Stomach (tissue), 9 donors: Measurements from ENCODE around the gene LNPEP. TPM values are rescaled to one million over a fixed set of nuclear protein-coding genes. Genes with fewer than 3 reads are reported as not detected.

ENCODE experiments used
- DNase-seq, 2 donors: peaks; one replicate each; pipeline versions ENCODE4 v3.0.0 to v3.0.0-alpha.2; 2013 to 2019
- H3K27ac ChIP-seq, 5 donors: fragments of 200-600 bp in 4 of 5; sonication (generic) in 4 of 5; one replicate each; pipeline ENCODE4 v1.5.1; 2013 to 2019; ENCODE audit warnings: mild to moderate bottlenecking in 1 of 5, moderate library complexity in 1 of 5
- H3K27me3 ChIP-seq, 3 donors: fragments of 200-600 bp; sonication (generic); one replicate each; pipeline ENCODE4 v1.5.1; 2017 to 2019; ENCODE audit warnings: mixed run types in 1 of 3
- H3K36me3 ChIP-seq, 4 donors: fragments of 200-600 bp; sonication (generic); 1 replicate in 3 of 4; 2 replicates in 1 of 4; pipeline ENCODE4 v1.5.1; 2016 to 2019
- H3K4me1 ChIP-seq, 4 donors: fragments of 200-600 bp; sonication (generic); one replicate each; pipeline ENCODE4 v1.5.1; 2016 to 2019
- H3K4me3 ChIP-seq, 4 donors: fragments of 200-600 bp; sonication (generic) in 3 of 4; one replicate each; pipeline ENCODE4 v1.5.1; 2016 to 2019; ENCODE audit warnings: mild to moderate bottlenecking in 1 of 4
- H3K9me3 ChIP-seq, 4 donors: fragments of 200-600 bp; sonication (generic); one replicate each; pipeline ENCODE4 v1.5.1; 2016 to 2019
- EP300 ChIP-seq: sonication (generic); formaldehyde crosslinking; IDR thresholded peaks from one replicate; pipeline ENCODE4 v1.6.1; 2017; ENCODE audit warnings: antibody characterized with exemption
- POLR2A ChIP-seq, 4 donors: fragments of 450-650 bp; IDR thresholded peaks; one replicate each; pipeline ENCODE4 v1.6.1; 2016; ENCODE audit warnings: antibody characterized with exemption in 4 of 4, control low read depth in 2 of 4, mild to moderate bottlenecking in 1 of 4, moderate library complexity in 1 of 4
- POLR2AphosphoS5 ChIP-seq, 3 donors: sonication (generic); formaldehyde crosslinking; IDR thresholded peaks; one replicate each; pipeline ENCODE4 v1.6.1; 2016; ENCODE audit warnings: antibody characterized with exemption in 3 of 3
- WGBS, 5 donors: extraction: QIAGEN DNeasy Blood & Tissue Kit in 3 of 5; methylation state at CpG; one replicate each; pipeline versions ENCODE4 v1.1.5 to v1.1.7; 2013 to 2018; 5-methylcytosine and 5-hydroxymethylcytosine counted together
- intact Hi-C: fragments of 100-400 bp; cut with DNase I; formaldehyde crosslinking; loops from one replicate; pipeline ENCODE4 v1.15.1; 2023; ENCODE audit warnings: low total_unique reads
- polyA plus RNA-seq, 3 donors: library from polyadenylated mRNA; stranded (reverse); fragments of 200-250 nt; gene quantifications; one replicate each; pipeline ENCODE4 v1.2.3, GENCODE V29; 2013
- total RNA-seq, 5 donors: library from RNA; depleted of rRNA; stranded (reverse); fragments of >200 nt; gene quantifications; one replicate each; pipeline versions ENCODE4 v1.1.0 to v1.2.3, GENCODE V29; 2014 to 2016
- TF ChIP-seq, protein P1 (sequence below), 7 experiments: fragments of 450-650 bp in 4 of 7; fragments of 200-600 bp in 3 of 7; sonication (generic) in 3 of 7; IDR thresholded peaks; one replicate each; pipeline ENCODE4 v1.5.1; 2016 to 2019; ENCODE audit warnings: antibody characterized with exemption in 7 of 7, control low read depth in 2 of 7, mild to moderate bottlenecking in 1 of 7
- donor health status: healthy with polysubstance abuse.
- donor health status: Bipolar disorder and iron deficiency.
- donor health status: healthy.

Gene LNPEP
- total and polyA plus RNA-seq, 8 donors, result 2.0 to 160 (median 28.9) TPM

- no peak overlapping the region for H3K27ac ChIP-seq
- H3K27me3 ChIP-seq, result no peaks in the 10 kb centered on the region
- no peak for TF ChIP-seq POLR2A (IDR thresholded peaks at IDR 0.05)
- no peak for TF ChIP-seq EP300
- TF ChIP-seq, protein P1, sequence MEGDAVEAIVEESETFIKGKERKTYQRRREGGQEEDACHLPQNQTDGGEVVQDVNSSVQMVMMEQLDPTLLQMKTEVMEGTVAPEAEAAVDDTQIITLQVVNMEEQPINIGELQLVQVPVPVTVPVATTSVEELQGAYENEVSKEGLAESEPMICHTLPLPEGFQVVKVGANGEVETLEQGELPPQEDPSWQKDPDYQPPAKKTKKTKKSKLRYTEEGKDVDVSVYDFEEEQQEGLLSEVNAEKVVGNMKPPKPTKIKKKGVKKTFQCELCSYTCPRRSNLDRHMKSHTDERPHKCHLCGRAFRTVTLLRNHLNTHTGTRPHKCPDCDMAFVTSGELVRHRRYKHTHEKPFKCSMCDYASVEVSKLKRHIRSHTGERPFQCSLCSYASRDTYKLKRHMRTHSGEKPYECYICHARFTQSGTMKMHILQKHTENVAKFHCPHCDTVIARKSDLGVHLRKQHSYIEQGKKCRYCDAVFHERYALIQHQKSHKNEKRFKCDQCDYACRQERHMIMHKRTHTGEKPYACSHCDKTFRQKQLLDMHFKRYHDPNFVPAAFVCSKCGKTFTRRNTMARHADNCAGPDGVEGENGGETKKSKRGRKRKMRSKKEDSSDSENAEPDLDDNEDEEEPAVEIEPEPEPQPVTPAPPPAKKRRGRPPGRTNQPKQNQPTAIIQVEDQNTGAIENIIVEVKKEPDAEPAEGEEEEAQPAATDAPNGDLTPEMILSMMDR (IDR thresholded peaks at IDR 0.05), result no peak
- no peak for TF ChIP-seq POLR2AphosphoS5 (IDR thresholded peaks at IDR 0.05)
- peaks cover 7 to 63% (median 39%) of the 10 kb centered on the region in 4 donors for H3K36me3 ChIP-seq
- no peak overlapping the region for H3K4me3 ChIP-seq
- no peak for DNase-seq
- intact Hi-C loops, result no loop called here
- no peaks in the 10 kb centered on the region for H3K4me1 ChIP-seq
- 95 to 100% (median 96%) methylated on average over 2 of the region's 2 CpGs for WGBS, 5 donors
- no peaks in the 10 kb centered on the region for H3K9me3 ChIP-seq
Observed at GRCh38 chr5:96911139-96911538, 24.7 kb upstream of the LNPEP start.

DNA sequence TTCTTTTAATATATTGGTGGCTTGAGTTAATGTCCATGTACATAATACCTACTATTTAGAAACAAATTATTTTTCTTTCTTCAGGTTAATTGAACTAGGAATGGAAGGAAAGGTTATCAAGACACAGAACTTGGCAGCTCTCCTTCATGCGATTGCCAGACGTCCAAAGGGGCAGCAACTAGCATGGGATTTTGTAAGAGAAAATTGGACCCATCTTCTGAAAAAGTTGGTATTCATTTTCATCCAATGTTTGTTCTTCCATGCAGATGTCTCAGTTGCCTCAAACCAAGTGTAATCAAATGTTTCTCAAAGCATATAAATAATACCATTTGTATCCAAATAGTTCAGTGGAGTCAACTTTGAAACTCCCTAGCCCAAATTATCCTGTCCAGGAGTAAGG, 22.6 kb upstream of the LNPEP start:
- intact Hi-C loops, result no loop called here
- H3K4me1 ChIP-seq, result no peaks in the 10 kb centered on the region
- peaks cover 7 to 76% (median 53%) of the 10 kb centered on the region in 4 donors for H3K36me3 ChIP-seq
- DNase-seq, result no peak
- 25 to 70% (median 49%) methylated on average over 2 of the region's 2 CpGs for WGBS, 5 donors
- H3K4me3 ChIP-seq, result no peak overlapping the region
- no peak overlapping the region for H3K27ac ChIP-seq
- TF ChIP-seq EP300, result no peak
- no peak for TF ChIP-seq POLR2A (IDR thresholded peaks at IDR 0.05)
- TF ChIP-seq, protein P1 (IDR thresholded peaks at IDR 0.05), result no peak
- no peak for TF ChIP-seq POLR2AphosphoS5 (IDR thresholded peaks at IDR 0.05)
- no peaks in the 10 kb centered on the region for H3K9me3 ChIP-seq
- no peaks in the 10 kb centered on the region for H3K27me3 ChIP-seq

- Histone ChIP-seq H3K9me3 (no peaks in the 10 kb centered on the region), H3K27ac (no peak overlapping the region), H3K27me3 (no peaks in the 10 kb centered on the region), H3K36me3 (peaks cover 0 to 45% (median 25%) of the 10 kb centered on the region in 4 donors), H3K4me3 (no peak overlapping the region), H3K4me1 (peaks cover 4 to 36% (median 8%) of the 10 kb centered on the region in 4 donors)
- WGBS, 5 donors, result 87 to 94% (median 93%) methylated on average over 4 of the region's 4 CpGs
- TF ChIP-seq EP300, result no peak
- no peak for TF ChIP-seq POLR2AphosphoS5 (IDR thresholded peaks at IDR 0.05)
- TF ChIP-seq, protein P1 (IDR thresholded peaks at IDR 0.05), result no peak
- TF ChIP-seq POLR2A (IDR thresholded peaks at IDR 0.05), result no peak
- no peak for DNase-seq
- intact Hi-C loops, result no loop called here
Observed at GRCh38 chr5:96919754-96920197, 16.1 kb upstream of the LNPEP start.

DNA sequence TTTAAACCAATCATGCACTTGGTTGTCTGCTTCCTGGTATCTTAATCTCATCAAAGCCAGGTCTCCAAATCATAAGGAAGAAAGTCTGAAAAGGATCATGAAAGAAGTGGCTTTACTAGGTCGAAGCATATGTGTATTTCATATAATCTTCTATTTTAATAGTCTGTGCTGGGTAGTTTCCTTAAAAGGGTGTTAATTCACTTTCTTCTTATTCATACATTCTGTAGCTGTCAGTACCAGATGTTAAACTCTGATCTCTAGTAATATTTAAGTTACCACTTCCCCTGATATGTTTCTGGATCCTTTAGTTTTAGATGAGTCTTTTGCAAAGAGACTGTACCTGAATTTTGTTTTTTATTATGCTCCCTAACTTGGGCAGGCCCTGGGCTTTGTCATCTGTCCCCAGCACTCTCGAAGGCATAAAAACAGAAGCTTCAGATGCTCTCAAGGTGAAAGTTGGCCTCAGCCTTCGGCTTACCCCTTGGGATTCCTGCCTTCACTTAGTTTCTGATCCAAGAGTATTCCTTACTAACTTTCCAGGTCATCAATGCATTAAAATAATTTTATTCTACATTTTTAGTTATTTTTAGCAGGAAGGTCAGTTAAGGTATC, 15.0 kb upstream of the LNPEP start:
- Histone ChIP-seq H3K4me3 (no peak overlapping the region), H3K27ac (peak overlapping the region in 2 of 5 donors; percentile 30 to 46), H3K4me1 (peaks cover 4 to 36% (median 8%) of the 10 kb centered on the region in 4 donors), H3K36me3 (peaks cover 0 to 36% (median 22%) of the 10 kb centered on the region in 4 donors), H3K27me3 (no peaks in the 10 kb centered on the region), H3K9me3 (no peaks in the 10 kb centered on the region)
- no peak for DNase-seq
- intact Hi-C loops, result no loop called here
- TF ChIP-seq POLR2AphosphoS5 (IDR thresholded peaks at IDR 0.05) (no peak), EP300 (no peak), POLR2A (IDR thresholded peaks at IDR 0.05) (no peak)
- TF ChIP-seq, protein P1 (IDR thresholded peaks at IDR 0.05), result no peak
- WGBS, 5 donors, result 74 to 83% (median 79%) methylated on average over 3 of the region's 3 CpGs
